Heart left ventricle (tissue), 16 donors: ENCODE measurements around the gene KDM7A. TPM values are rescaled to one million over a fixed set of nuclear protein-coding genes. Genes with fewer than 3 reads are reported as not detected.

ENCODE experiments used
- ATAC-seq, 4 donors: fragments of 200-7000 bp; cut with Tn5 transposase; one replicate each; pipeline ENCODE4 v1.9.1; 2020 to 2022; ENCODE audit warnings: moderate library complexity in 4 of 4, mild to moderate bottlenecking in 3 of 4, moderate number of reproducible peaks in 1 of 4
- DNase-seq, 5 donors: peaks; one replicate each; pipeline ENCODE4 v3.0.0-alpha.2; 2020
- H3K27ac ChIP-seq, 12 donors: fragments of 200-600 bp; sonication (generic) in 4 of 12; one replicate each; pipeline versions ENCODE4 v1.5.0 to v1.8.0; 2016 to 2022; ENCODE audit warnings: mild to moderate bottlenecking in 2 of 12
- H3K27me3 ChIP-seq, 9 donors: fragments of 200-600 bp; sonication (generic) in 2 of 9; one replicate each; pipeline versions ENCODE4 v1.5.1 to v1.8.0; 2016 to 2022; ENCODE audit warnings: mild to moderate bottlenecking in 3 of 9
- H3K36me3 ChIP-seq, 9 donors: fragments of 200-600 bp; sonication (generic) in 2 of 9; one replicate each; pipeline versions ENCODE4 v1.5.0 to v1.8.0; 2018 to 2022; ENCODE audit warnings: mild to moderate bottlenecking in 2 of 9
- H3K4me1 ChIP-seq, 12 donors: fragments of 200-600 bp; sonication (generic) in 4 of 12; one replicate each; pipeline versions ENCODE4 v1.5.0 to v1.8.0; 2016 to 2022; ENCODE audit warnings: mild to moderate bottlenecking in 3 of 12
- H3K4me3 ChIP-seq, 12 donors: fragments of 200-600 bp; sonication (generic) in 4 of 12; one replicate each; pipeline versions ENCODE4 v1.5.0 to v1.8.0; 2017 to 2022; ENCODE audit warnings: mild to moderate bottlenecking in 9 of 12, moderate library complexity in 4 of 12
- H3K9me3 ChIP-seq, 12 donors: fragments of 200-600 bp; sonication (generic) in 4 of 12; one replicate each; pipeline versions ENCODE4 v1.5.0 to v1.8.0; 2016 to 2022; ENCODE audit warnings: mild to moderate bottlenecking in 1 of 12
- POLR2A ChIP-seq, 2 donors: fragments of 450-650 bp; IDR thresholded peaks; one replicate each; pipeline ENCODE4 v1.6.1; 2017; ENCODE audit warnings: antibody characterized with exemption in 2 of 2, mild to moderate bottlenecking in 2 of 2, moderate library complexity in 2 of 2
- WGBS, 4 donors: extraction: QIAGEN DNeasy Blood & Tissue Kit in 2 of 4; methylation state at CpG; one replicate each; pipeline versions ENCODE4 v1.1.5 to v1.1.7; 2013 to 2018; 5-methylcytosine and 5-hydroxymethylcytosine counted together
- intact Hi-C, 10 donors: fragments of 100-400 bp; cut with DNase I; formaldehyde crosslinking; loops; one replicate each; pipeline versions ENCODE4 v1.11.1 to v1.14.2; 2022
- polyA plus RNA-seq, 2 donors: library from polyadenylated mRNA; stranded (reverse); fragments of 200-250 nt; gene quantifications; one replicate each; pipeline ENCODE4 v1.2.3, GENCODE V29; 2013
- total RNA-seq, 9 donors: library from RNA; depleted of rRNA in 2 of 9; stranded (reverse); fragments of >200 nt in 2 of 9; fragmentation: NEBNext Ultra II Directional in 3 of 9; extraction: Animal tissue kit (Norgen Biotek cat#: 25700) in 3 of 9; gene quantifications; one replicate each; pipeline versions ENCODE4 v1.1.0 to v1.2.4, GENCODE V29; 2016 to 2023
- TF ChIP-seq, protein P1 (sequence below), 12 donors: fragments of 200-600 bp; sonication (generic) in 4 of 12; IDR thresholded peaks; one replicate each; pipeline versions ENCODE4 v1.5.0 to v1.8.0; 2018 to 2022; ENCODE audit warnings: antibody characterized with exemption in 12 of 12, mild to moderate bottlenecking in 5 of 12
- donor health status: ischemic (EF 13 %, LVEDD 7.1; RV severe dilation, severe dysfunction).
- donor health status: healthy with polysubstance abuse.
- donor health status: DM: no; HTN: yes; CAD: no.
- donor health status: DM: no; HTN: no; CAD: no.
- donor health status: ischemic (EF 25% LVEDD 6.9; RV normal size, moderate dysfunction).
- donor health status: ischemic (EF 25% LVEDD 5.7; RV mildly dilated, moderate dysfunction).
- donor health status: healthy.
- donor health status: DM: yes; HTN: yes; CAD: no.
- donor health status: ischemic (EF 35%, LVEDD 5.7; RV mildly dilated, moderate dysfunction).
- donor health status: nonischemic (EF 11% LVEDD 7.7; RV severe dilation, severe dysfunction).
- donor health status: DM: yes; HTN: yes; CAD: no.
- donor health status: PGD.
- donor health status: ischemic (EF 29% LVEDD 5.4; RV normal size, mild dysfunction).
- donor health status: nonischemic (EF 23%, LVEDD 6.1; RV moderate dilation, normal function).

The KDM7A gene
- total and polyA plus RNA-seq, 11 donors: 3.0 to 18.7 (median 9.1) TPM

DNA sequence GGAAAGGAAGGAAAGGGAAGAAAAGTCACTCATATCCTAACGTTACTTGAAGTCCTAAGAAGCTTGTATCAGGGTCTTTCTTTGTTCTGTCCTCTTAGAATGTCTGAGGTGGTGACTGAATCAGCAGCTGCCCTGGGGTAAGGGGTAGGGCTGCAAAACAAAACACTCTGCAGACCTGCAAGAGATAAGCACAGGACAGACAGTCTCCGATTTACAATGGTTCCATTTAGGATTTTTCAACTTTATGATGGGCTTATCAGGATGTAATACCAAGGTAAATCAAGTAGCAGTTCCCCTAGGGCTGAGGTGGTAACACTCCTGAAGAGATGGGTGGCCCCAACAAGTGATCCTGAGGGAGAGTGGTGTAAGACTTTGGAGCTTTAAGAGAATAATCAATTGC lies 16.5 kb downstream of the KDM7A start:
- DNase-seq (no peak), ATAC-seq (peak in 2 of 4 donors; percentile 30 to 39)
- H3K4me3 ChIP-seq: no peak overlapping the region
- no peak for TF ChIP-seq POLR2A (IDR thresholded peaks at IDR 0.05)
- TF ChIP-seq, protein P1, sequence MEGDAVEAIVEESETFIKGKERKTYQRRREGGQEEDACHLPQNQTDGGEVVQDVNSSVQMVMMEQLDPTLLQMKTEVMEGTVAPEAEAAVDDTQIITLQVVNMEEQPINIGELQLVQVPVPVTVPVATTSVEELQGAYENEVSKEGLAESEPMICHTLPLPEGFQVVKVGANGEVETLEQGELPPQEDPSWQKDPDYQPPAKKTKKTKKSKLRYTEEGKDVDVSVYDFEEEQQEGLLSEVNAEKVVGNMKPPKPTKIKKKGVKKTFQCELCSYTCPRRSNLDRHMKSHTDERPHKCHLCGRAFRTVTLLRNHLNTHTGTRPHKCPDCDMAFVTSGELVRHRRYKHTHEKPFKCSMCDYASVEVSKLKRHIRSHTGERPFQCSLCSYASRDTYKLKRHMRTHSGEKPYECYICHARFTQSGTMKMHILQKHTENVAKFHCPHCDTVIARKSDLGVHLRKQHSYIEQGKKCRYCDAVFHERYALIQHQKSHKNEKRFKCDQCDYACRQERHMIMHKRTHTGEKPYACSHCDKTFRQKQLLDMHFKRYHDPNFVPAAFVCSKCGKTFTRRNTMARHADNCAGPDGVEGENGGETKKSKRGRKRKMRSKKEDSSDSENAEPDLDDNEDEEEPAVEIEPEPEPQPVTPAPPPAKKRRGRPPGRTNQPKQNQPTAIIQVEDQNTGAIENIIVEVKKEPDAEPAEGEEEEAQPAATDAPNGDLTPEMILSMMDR (IDR thresholded peaks at IDR 0.05): no peak
- no peaks in the 10 kb centered on the region for H3K27me3 ChIP-seq
- peaks cover 0 to 74% (median 32%) of the 10 kb centered on the region in 12 donors for H3K4me1 ChIP-seq
- no peaks in the 10 kb centered on the region for H3K9me3 ChIP-seq
- intact Hi-C loops: no loop called here
- peaks cover 0 to 28% (median 0%) of the 10 kb centered on the region in 9 donors for H3K36me3 ChIP-seq
- H3K27ac ChIP-seq: no peak overlapping the region
- 19 to 30% (median 26%) methylated on average over 2 of the region's 2 CpGs for WGBS, 4 donors

DNA sequence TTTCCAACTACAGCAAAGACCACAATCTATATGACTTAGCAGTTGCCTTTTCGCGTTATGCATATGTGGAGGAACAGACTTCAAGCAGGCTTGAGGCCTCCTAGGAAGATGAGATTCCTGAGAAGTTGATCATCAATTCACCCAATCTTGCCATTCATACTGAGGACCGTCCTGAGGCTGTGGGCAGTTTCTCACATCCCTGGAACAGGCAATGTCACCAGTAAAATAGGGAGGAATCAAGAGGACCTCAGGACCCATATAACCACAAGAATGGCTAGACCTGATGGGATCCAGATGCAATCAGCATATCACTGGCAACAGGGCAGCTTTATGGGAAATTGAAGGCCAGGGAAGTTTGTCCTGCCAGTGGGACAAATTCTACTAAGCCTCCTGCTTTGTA lies 17.3 kb downstream of the KDM7A start:
- H3K9me3 ChIP-seq: no peaks in the 10 kb centered on the region
- no peak overlapping the region for H3K4me3 ChIP-seq
- H3K27ac ChIP-seq: no peak overlapping the region
- intact Hi-C loops: no loop called here
- DNase-seq (no peak), ATAC-seq (no peak)
- H3K4me1 ChIP-seq: peaks cover 0 to 74% (median 32%) of the 10 kb centered on the region in 12 donors
- WGBS, 4 donors: 94 to 99% (median 97%) methylated on average over 3 of the region's 3 CpGs
- peaks cover 0 to 28% (median 0%) of the 10 kb centered on the region in 9 donors for H3K36me3 ChIP-seq
- no peaks in the 10 kb centered on the region for H3K27me3 ChIP-seq
- no peak for TF ChIP-seq POLR2A (IDR thresholded peaks at IDR 0.05)
- TF ChIP-seq, protein P1 (IDR thresholded peaks at IDR 0.05): no peak

DNA sequence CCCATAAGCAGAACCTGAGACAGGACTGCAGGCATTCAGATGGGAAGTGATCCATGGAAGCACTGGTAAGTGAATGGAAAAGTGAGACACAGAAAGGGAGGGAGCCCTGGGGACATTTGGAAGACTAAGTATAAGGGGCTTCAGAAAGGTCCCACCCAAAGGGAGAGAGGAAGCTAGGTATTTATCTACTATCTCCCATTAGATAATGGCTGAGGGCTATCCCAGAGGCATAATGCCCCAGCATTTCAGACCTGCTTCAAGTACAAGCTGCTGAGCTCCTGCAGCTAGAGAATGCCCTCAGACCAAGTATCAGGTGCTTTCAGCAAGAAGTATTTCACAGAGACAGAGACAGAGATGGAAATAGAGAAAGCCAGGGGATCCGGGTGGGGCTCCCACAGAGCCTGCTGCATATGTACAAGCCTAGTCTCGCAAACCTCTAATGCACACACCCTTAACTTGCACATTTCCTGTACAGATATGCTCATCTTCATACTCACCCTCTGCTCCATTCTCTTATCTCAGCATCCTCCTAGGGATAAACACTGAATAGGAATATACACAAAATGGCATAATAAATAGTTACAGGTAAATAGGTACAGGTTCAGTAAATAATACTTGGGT lies 20.2 kb downstream of the KDM7A start:
- peak in 1 of 4 donors; percentile 6 for ATAC-seq
- no peaks in the 10 kb centered on the region for H3K9me3 ChIP-seq
- 68 to 80% (median 79%) methylated on average over 2 of the region's 2 CpGs for WGBS, 4 donors
- intact Hi-C loops: no loop called here
- no peak for DNase-seq
- no peak overlapping the region for H3K27ac ChIP-seq
- peaks cover 0 to 28% (median 0%) of the 10 kb centered on the region in 9 donors for H3K36me3 ChIP-seq
- TF ChIP-seq, protein P1 (IDR thresholded peaks at IDR 0.05): no peak
- TF ChIP-seq POLR2A (IDR thresholded peaks at IDR 0.05): no peak
- no peak overlapping the region for H3K4me3 ChIP-seq
- H3K4me1 ChIP-seq: peaks cover 0 to 70% (median 30%) of the 10 kb centered on the region in 12 donors
- H3K27me3 ChIP-seq: no peaks in the 10 kb centered on the region

DNA sequence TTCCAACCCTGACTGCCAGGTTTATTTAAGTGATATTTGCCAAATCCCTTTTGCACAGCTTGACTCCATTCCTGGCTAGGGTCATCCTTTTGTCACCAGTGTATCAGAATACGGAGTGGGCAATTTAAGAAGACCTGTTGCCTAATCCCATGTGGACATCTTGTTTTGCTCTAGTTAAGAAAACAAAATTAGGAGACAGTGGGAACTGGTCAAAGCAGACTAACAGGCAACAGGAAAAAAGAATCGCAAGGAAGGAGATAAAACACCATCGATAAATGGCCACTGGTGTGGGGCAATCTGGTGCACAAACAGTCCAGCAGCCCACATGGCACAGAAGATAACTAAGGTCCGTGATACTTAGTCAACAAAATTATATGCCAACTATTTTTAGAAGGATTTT lies 21.4 kb downstream of the KDM7A start:
- peaks cover 0 to 58% (median 25%) of the 10 kb centered on the region in 12 donors for H3K4me1 ChIP-seq
- ATAC-seq (peak; percentile 28 to 49 (median 48)), DNase-seq (no peak)
- no peaks in the 10 kb centered on the region for H3K9me3 ChIP-seq
- H3K36me3 ChIP-seq: peaks cover 0 to 28% (median 0%) of the 10 kb centered on the region in 9 donors
- no peaks in the 10 kb centered on the region for H3K27me3 ChIP-seq
- 32 to 51% (median 35%) methylated on average over 4 of the region's 4 CpGs for WGBS, 4 donors
- no peak overlapping the region for H3K4me3 ChIP-seq
- intact Hi-C loops: no loop called here
- TF ChIP-seq, protein P1 (IDR thresholded peaks at IDR 0.05): no peak
- TF ChIP-seq POLR2A (IDR thresholded peaks at IDR 0.05): no peak
- peak overlapping the region in 1 of 12 donors; percentile 20 for H3K27ac ChIP-seq
